ENCODE data around the gene BUD23. TPM values are rescaled to one million over a fixed set of nuclear protein-coding genes. Genes with fewer than 3 reads are reported as not detected.

The BUD23 gene
- total RNA-seq, 1 experiment from 2014 or later, result 124 TPM

- DNase-seq (ENCODE audit: low read depth, low spot score), result no peak
- intact Hi-C loops (cut with micrococcal nuclease; ENCODE audit: unreplicated experiment), result no loop called here
- Histone ChIP-seq H3K4me1 (ENCODE audit: control insufficient read depth, insufficient read depth, low read length) (peaks cover 8% of the 10 kb centered on the region), H3K36me3 (ENCODE audit: control insufficient read depth, insufficient read depth, low read length) (no peaks in the 10 kb centered on the region), H3K27me3 (ENCODE audit: control insufficient read depth, insufficient read depth, low read length) (no peaks in the 10 kb centered on the region), H3K27ac (ENCODE audit: low read length) (no peak overlapping the region), H3K4me3 (ENCODE audit: low read depth in 2 of 2, low read length in 2 of 2) (no peak overlapping the region), H3K9me3 (ENCODE audit: control insufficient read depth, insufficient read depth, low read depth, low read length) (no peaks in the 10 kb centered on the region)
- no TSS peak for BruUV-seq (replicated peaks)
- no peak for ATAC-seq
- POLR2A ChIA-PET, result interaction anchor here (0.6 kb wide), 1 partner anchor 55 kb away, joined by 3 read pairs; no protein-coding TSS in a partner anchor
- in situ Hi-C loops (cut with HindIII; ENCODE audit: low pct_unique_long_range_greater_than_20kb, low sequenced_read_pairs), result no loop called here
- TF ChIP-seq REST (IDR thresholded peaks at IDR 0.05; ENCODE audit: insufficient read depth in 1 of 2, low read depth in 2 of 2, low read length in 1 of 2) (no peak), TCF7L2 (IDR thresholded peaks at IDR 0.05; ENCODE audit: low read depth, low read length) (no peak), SIN3A (IDR thresholded peaks at IDR 0.05; ENCODE audit: borderline replicate concordance, insufficient read depth, low read depth, low read length) (no peak), POLR2AphosphoS5 (IDR thresholded peaks at IDR 0.05; ENCODE audit: low read depth, low read length) (no peak), CTCF (IDR thresholded peaks at IDR 0.05) (no peak)
- CTCF ChIA-PET, result interaction anchor here (0.6 kb wide), 1 partner anchor 321 kb away, joined by 5 read pairs; no protein-coding TSS in a partner anchor
These were observed 47.1 kb downstream of the BUD23 start for GRCh38 chr7:73730485-73730884.

GRCh38 chr7:73732397-73732796 lies 49.0 kb downstream of the BUD23 start:
- in situ Hi-C loops (cut with HindIII; ENCODE audit: low pct_unique_long_range_greater_than_20kb, low sequenced_read_pairs), result no loop called here
- CTCF ChIA-PET, result interaction anchor here (0.5 to 0.7 kb wide), 2 partner anchors 16 to 116 kb away, joined by 3 read pairs; no protein-coding TSS in a partner anchor

More at GRCh38 chr7:73732397-73732796, 49.0 kb downstream of the BUD23 start:
- Histone ChIP-seq H3K27me3 (ENCODE audit: control insufficient read depth, insufficient read depth, low read length) (no peaks in the 10 kb centered on the region), H3K4me3 (ENCODE audit: low read depth in 2 of 2, low read length in 2 of 2) (no peak overlapping the region), H3K27ac (ENCODE audit: low read length) (no peak overlapping the region), H3K36me3 (ENCODE audit: control insufficient read depth, insufficient read depth, low read length) (peaks cover 5% of the 10 kb centered on the region; the same call in 1 of the 2 replicates), H3K9me3 (ENCODE audit: control insufficient read depth, insufficient read depth, low read depth, low read length) (no peaks in the 10 kb centered on the region), H3K4me1 (ENCODE audit: control insufficient read depth, insufficient read depth, low read length) (peaks cover 20% of the 10 kb centered on the region)
- intact Hi-C loops (cut with micrococcal nuclease; ENCODE audit: unreplicated experiment), result no loop called here
- no TSS peak for BruUV-seq (replicated peaks)
- POLR2A ChIA-PET, result interaction anchor here (0.5 kb wide), 1 partner anchor 98 kb away, joined by 3 read pairs; no protein-coding TSS in a partner anchor
- ATAC-seq (no peak), DNase-seq (ENCODE audit: low read depth, low spot score) (no peak)
- TF ChIP-seq POLR2AphosphoS5 (IDR thresholded peaks at IDR 0.05; ENCODE audit: low read depth, low read length) (no peak), REST (IDR thresholded peaks at IDR 0.05; ENCODE audit: insufficient read depth in 1 of 2, low read depth in 2 of 2, low read length in 1 of 2) (no peak), SIN3A (IDR thresholded peaks at IDR 0.05; ENCODE audit: borderline replicate concordance, insufficient read depth, low read depth, low read length) (no peak), TCF7L2 (IDR thresholded peaks at IDR 0.05; ENCODE audit: low read depth, low read length) (no peak), CTCF (IDR thresholded peaks at IDR 0.05) (no peak)

All from Panc1 (cell line).